Measurements from ENCODE around the gene GBF1. TPM values are rescaled to one million over a fixed set of nuclear protein-coding genes. Genes with fewer than 3 reads are reported as not detected.
A peak's percentile ranks its signal among the peaks of the same experiment; 100 is the strongest.

Gene GBF1
- polyA plus RNA-seq, 1 donor (not counting 4 experiments of a cell fraction or from before 2014, with no cell fraction given), result 17.4 TPM

GRCh38 chr10:102384053-102384452 lies 138.7 kb downstream of the GBF1 start:
- Histone ChIP-seq H3K27me3 (ENCODE audit: control insufficient read depth, extremely low read depth, insufficient read depth, low read length) (no peaks in the 10 kb centered on the region), H4K20me1 (ENCODE audit: control insufficient read depth, extremely low read depth, insufficient read depth, low read length) (no peaks in the 10 kb centered on the region), H3K9me1 (ENCODE audit: control insufficient read depth, extremely low read depth, insufficient read depth, low read length) (no peaks in the 10 kb centered on the region), H3K9ac (ENCODE audit: control insufficient read depth, extremely low read depth, insufficient read depth, low read length) (no peak overlapping the region), H3K4me2 (ENCODE audit: control insufficient read depth, extremely low read depth, insufficient read depth, low read depth, low read length) (no peak overlapping the region), H3K9me3 (ENCODE audit: control insufficient read depth, low read depth, low read length) (no peaks in the 10 kb centered on the region), H3K4me3 (ENCODE audit: control insufficient read depth in 2 of 3, extremely low read depth in 1 of 3, insufficient read depth in 2 of 3, low read depth in 1 of 3, low read length in 3 of 3) (no peak overlapping the region), H3K27ac (ENCODE audit: control insufficient read depth, insufficient read depth, low read length) (no peak overlapping the region), H3K36me3 (ENCODE audit: control insufficient read depth in 2 of 2, extremely low read depth in 1 of 2, insufficient read depth in 2 of 2, low read length in 2 of 2) (peaks cover 18 to 32% of the 10 kb centered on the region in 2 experiments), H2AFZ (ENCODE audit: control insufficient read depth, low read length) (no peak overlapping the region), H3K4me1 (ENCODE audit: control insufficient read depth, extremely low read depth, insufficient read depth, low read length) (no peaks in the 10 kb centered on the region), H3K79me2 (ENCODE audit: control insufficient read depth, insufficient read depth, low read length) (no peaks in the 10 kb centered on the region)
- TF ChIP-seq CTCF (optimal IDR thresholded peaks at IDR 0.05 in 1 of 3, IDR thresholded peaks at IDR 0.05 in 1 of 3, conservative IDR thresholded peaks at IDR 0.05 in 1 of 3; ENCODE audit: extremely low read depth in 1 of 3, insufficient read depth in 2 of 3, low read length in 3 of 3), result peak in 2 of 3 experiments; percentile 19 to 34
- TF ChIP-seq EZH2 (IDR thresholded peaks at IDR 0.05; ENCODE audit: low read length), result no peak
- dilution Hi-C loops (cut with MboI; ENCODE audit: extremely low pct_ligation_motif_present, low sequenced_read_pairs), result no loop called here
- FAIRE-seq (no peak), DNase-seq (ENCODE audit: low read depth, low spot score) (no peak)

GRCh38 chr10:102384606-102385429 lies 139.5 kb downstream of the GBF1 start:
- Histone ChIP-seq H3K27ac (ENCODE audit: control insufficient read depth, insufficient read depth, low read length) (no peak overlapping the region), H3K4me1 (ENCODE audit: control insufficient read depth, extremely low read depth, insufficient read depth, low read length) (no peaks in the 10 kb centered on the region), H3K9me1 (ENCODE audit: control insufficient read depth, extremely low read depth, insufficient read depth, low read length) (no peaks in the 10 kb centered on the region), H2AFZ (ENCODE audit: control insufficient read depth, low read length) (no peak overlapping the region), H3K9me3 (ENCODE audit: control insufficient read depth, low read depth, low read length) (no peaks in the 10 kb centered on the region), H3K4me2 (ENCODE audit: control insufficient read depth, extremely low read depth, insufficient read depth, low read depth, low read length) (no peak overlapping the region), H3K9ac (ENCODE audit: control insufficient read depth, extremely low read depth, insufficient read depth, low read length) (no peak overlapping the region), H4K20me1 (ENCODE audit: control insufficient read depth, extremely low read depth, insufficient read depth, low read length) (no peaks in the 10 kb centered on the region), H3K36me3 (ENCODE audit: control insufficient read depth in 2 of 2, extremely low read depth in 1 of 2, insufficient read depth in 2 of 2, low read length in 2 of 2) (peaks cover 11 to 25% of the 10 kb centered on the region in 2 experiments), H3K27me3 (ENCODE audit: control insufficient read depth, extremely low read depth, insufficient read depth, low read length) (no peaks in the 10 kb centered on the region), H3K79me2 (ENCODE audit: control insufficient read depth, insufficient read depth, low read length) (no peaks in the 10 kb centered on the region), H3K4me3 (ENCODE audit: control insufficient read depth in 2 of 3, extremely low read depth in 1 of 3, insufficient read depth in 2 of 3, low read depth in 1 of 3, low read length in 3 of 3) (no peak overlapping the region)
- no peak for TF ChIP-seq CTCF (optimal IDR thresholded peaks at IDR 0.05 in 1 of 3, IDR thresholded peaks at IDR 0.05 in 1 of 3, conservative IDR thresholded peaks at IDR 0.05 in 1 of 3; ENCODE audit: extremely low read depth in 1 of 3, insufficient read depth in 2 of 3, low read length in 3 of 3)
- no peak for TF ChIP-seq EZH2 (IDR thresholded peaks at IDR 0.05; ENCODE audit: low read length)
- dilution Hi-C loops (cut with MboI; ENCODE audit: extremely low pct_ligation_motif_present, low sequenced_read_pairs), result no loop called here
- DNase-seq (ENCODE audit: low read depth, low spot score), result no peak
- peak; percentile 13 for FAIRE-seq
